PC-3 (cell line): ENCODE results near the gene GPC6. TPM values are rescaled to one million over a fixed set of nuclear protein-coding genes. Genes with fewer than 3 reads are reported as not detected.

ENCODE experiments used
- ATAC-seq: fragments of 200-7000 bp; cut with Tn5 transposase; 2 replicates; pipeline ENCODE4 v1.9.1; 2020; ENCODE audit warnings: mild to moderate bottlenecking, moderate library complexity
- BruUV-seq: library from RNA; stranded (reverse); fragments of 400-500 nt; replicated peaks from 2 replicates; lab custom pipeline; 2021; lab: Mats Ljungman, UMichigan
- CTCF ChIA-PET: fragments of 300-600 bp; sonication (Branson Sonifier 250); formaldehyde crosslinking; loops from one replicate; lab custom pipeline; 2022; ENCODE audit warnings: antibody characterized with exemption; lab: Charles Lee
- POLR2A ChIA-PET: fragments of 300-600 bp; sonication (Branson Sonifier 250); formaldehyde crosslinking; loops from one replicate; lab custom pipeline; 2022; ENCODE audit warnings: antibody characterized with exemption; ENCODE audit not compliant: unreplicated experiment; lab: Charles Lee
- DNase-seq: peaks from one replicate; pipeline ENCODE4 v3.0.0-alpha.2; 2015
- H2AFZ ChIP-seq: fragments of 300-600 bp; sonication (generic); 2 replicates; pipeline ENCODE4 v1.6.0; 2016; ENCODE audit warnings: antibody characterized with exemption, low read length
- H3F3A ChIP-seq: fragments of 300-600 bp; sonication (generic); one replicate; pipeline ENCODE4 v1.6.0; 2017; ENCODE audit warnings: antibody characterized with exemption, low read length, control low read depth, mild to moderate bottlenecking; ENCODE audit not compliant: unreplicated experiment
- H3K27ac ChIP-seq: fragments of 300-600 bp; sonication (generic); 2 replicates; pipeline ENCODE4 v1.5.1; 2016; ENCODE audit warnings: mild to moderate bottlenecking, low read length
- H3K27me3 ChIP-seq: fragments of 300-600 bp; sonication (generic); 2 replicates; pipeline ENCODE4 v1.6.1; 2016; ENCODE audit warnings: low read length, mixed read lengths
- H3K36me3 ChIP-seq: fragments of 300-600 bp; sonication (generic); 2 replicates; pipeline ENCODE4 v1.6.1; 2016; ENCODE audit warnings: low read depth, mixed run types, low read length, mixed read lengths
- H3K4me1 ChIP-seq: fragments of 300-600 bp; sonication (generic); 2 replicates; pipeline ENCODE4 v1.5.1; 2016; ENCODE audit warnings: low read length; ENCODE audit not compliant: insufficient read depth
- H3K4me2 ChIP-seq: fragments of 300-600 bp; sonication (generic); 2 replicates; pipeline ENCODE4 v1.6.0; 2016; ENCODE audit warnings: low read length
- H3K4me3 ChIP-seq: fragments of 300-600 bp; sonication (generic); 2 replicates; pipeline ENCODE4 v1.5.1; 2016; ENCODE audit warnings: mild to moderate bottlenecking, low read length, mixed read lengths
- H3K79me2 ChIP-seq: fragments of 300-600 bp; sonication (generic); 2 replicates; pipeline ENCODE4 v1.6.1; 2017; ENCODE audit warnings: low read length, mixed read lengths
- H3K9ac ChIP-seq: fragments of 300-600 bp; sonication (generic); 2 replicates; pipeline ENCODE4 v1.6.0; 2016; ENCODE audit warnings: mild to moderate bottlenecking, low read length
- H3K9me2 ChIP-seq: fragments of 300-600 bp; sonication (generic); replicated peaks from 2 replicates; pipeline ENCODE4 v1.6.1; 2016; ENCODE audit warnings: mixed run types, low read length, mixed read lengths
- H3K9me3 ChIP-seq: fragments of 300-600 bp; sonication (generic); 2 replicates; pipeline ENCODE4 v1.6.1; 2016; ENCODE audit warnings: low read length, mixed read lengths
- H4K20me1 ChIP-seq: fragments of 300-600 bp; sonication (generic); 2 replicates; pipeline ENCODE4 v1.6.1; 2016; ENCODE audit warnings: low read length, mixed read lengths
- EZH2 ChIP-seq: fragments of 300-600 bp; sonication (generic); IDR thresholded peaks from one replicate; pipeline ENCODE4 v1.6.1; 2017; ENCODE audit warnings: antibody characterized with exemption, mild to moderate bottlenecking, low read length; ENCODE audit not compliant: unreplicated experiment
- EZH2phosphoT487 ChIP-seq: fragments of 300-600 bp; sonication (generic); IDR thresholded peaks from 2 replicates; pipeline ENCODE4 v1.6.1; 2018; ENCODE audit warnings: mild to moderate bottlenecking, antibody characterized with exemption, low read length, borderline replicate concordance
- intact Hi-C: fragments of 100-400 bp; cut with micrococcal nuclease; formaldehyde crosslinking; loops from 2 replicates; pipeline ENCODE4 v1.9.0; 2023
- total RNA-seq: library from RNA; depleted of rRNA; stranded (reverse); fragments of >200 nt; gene quantifications from 2 replicates; pipeline ENCODE4 v1.2.3, GENCODE V29; 2014
- TF ChIP-seq, protein P1 (sequence below): fragments of 300-600 bp; sonication (generic); conservative IDR thresholded peaks from 2 replicates; pipeline ENCODE4 v1.5.1; 2017; ENCODE audit warnings: antibody characterized with exemption, low read depth, mild to moderate bottlenecking, low read length

GPC6 gene
- total RNA-seq, 1 experiment from 2014 or later = 3.5 TPM

DNA sequence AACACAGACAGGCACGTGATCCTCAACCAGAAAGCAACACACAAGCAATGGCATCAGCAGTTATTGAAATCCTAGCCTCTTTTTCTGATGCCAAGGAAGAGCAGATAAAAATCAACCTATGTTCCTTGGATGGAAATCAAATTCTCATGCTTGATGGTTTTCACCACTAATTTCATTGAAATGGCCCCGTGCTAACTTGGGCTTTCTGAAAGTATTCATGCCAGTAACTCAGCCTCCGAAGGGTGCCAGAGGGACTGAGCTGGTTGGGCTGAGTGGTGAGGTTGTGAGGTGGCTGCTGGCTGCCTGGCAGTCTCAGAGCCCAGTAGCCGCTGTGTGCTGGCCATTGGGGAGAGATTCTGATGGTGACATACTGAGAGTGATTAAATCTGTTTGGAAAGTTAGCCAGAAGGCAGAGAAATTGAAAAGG is 943.6 kb downstream of the GPC6 start:
- no peak overlapping the region for H3K27ac ChIP-seq
- H3K4me1 ChIP-seq = no peaks in the 10 kb centered on the region
- DNase-seq = no peak
- H4K20me1 ChIP-seq = no peaks in the 10 kb centered on the region
- no TSS peak for BruUV-seq
- ChIA-PET CTCF (no interaction called here), POLR2A (no interaction called here)
- no peak for TF ChIP-seq EZH2phosphoT487
- no peak overlapping the region for H3K9ac ChIP-seq
- H3K27me3 ChIP-seq = no peaks in the 10 kb centered on the region
- intact Hi-C loops = loop anchor here (5.0 kb wide), 1 partner anchor 192 kb away; no protein-coding TSS in a partner anchor
- no peak overlapping the region for H2AFZ ChIP-seq
- H3K4me2 ChIP-seq = no peak overlapping the region
- H3K79me2 ChIP-seq = no peaks in the 10 kb centered on the region
- H3K36me3 ChIP-seq = no peaks in the 10 kb centered on the region
- H3F3A ChIP-seq = no peaks in the 10 kb centered on the region
- no peak overlapping the region for H3K4me3 ChIP-seq
- ATAC-seq = no peak
- H3K9me2 ChIP-seq = no peaks in the 10 kb centered on the region
- no peaks in the 10 kb centered on the region for H3K9me3 ChIP-seq

DNA sequence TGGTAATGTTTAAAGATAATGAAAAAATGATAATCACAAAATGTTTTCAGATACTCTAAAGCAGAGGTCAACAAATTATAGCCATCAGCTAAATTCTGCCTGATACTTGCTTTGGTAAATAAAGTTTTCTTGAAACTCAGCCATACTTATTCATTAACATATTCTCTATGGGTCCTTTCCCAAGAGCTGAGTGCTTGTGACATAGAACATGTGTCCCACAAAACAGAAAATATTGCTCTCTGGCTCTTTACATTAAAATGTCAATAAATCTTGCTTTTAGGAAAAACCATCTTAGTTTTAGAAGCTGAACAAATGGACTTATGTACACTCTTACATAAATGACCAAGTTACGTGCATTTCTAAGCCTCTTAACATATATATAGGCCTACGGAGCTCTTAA is 945.8 kb downstream of the GPC6 start:
- no peak for ATAC-seq

DNA sequence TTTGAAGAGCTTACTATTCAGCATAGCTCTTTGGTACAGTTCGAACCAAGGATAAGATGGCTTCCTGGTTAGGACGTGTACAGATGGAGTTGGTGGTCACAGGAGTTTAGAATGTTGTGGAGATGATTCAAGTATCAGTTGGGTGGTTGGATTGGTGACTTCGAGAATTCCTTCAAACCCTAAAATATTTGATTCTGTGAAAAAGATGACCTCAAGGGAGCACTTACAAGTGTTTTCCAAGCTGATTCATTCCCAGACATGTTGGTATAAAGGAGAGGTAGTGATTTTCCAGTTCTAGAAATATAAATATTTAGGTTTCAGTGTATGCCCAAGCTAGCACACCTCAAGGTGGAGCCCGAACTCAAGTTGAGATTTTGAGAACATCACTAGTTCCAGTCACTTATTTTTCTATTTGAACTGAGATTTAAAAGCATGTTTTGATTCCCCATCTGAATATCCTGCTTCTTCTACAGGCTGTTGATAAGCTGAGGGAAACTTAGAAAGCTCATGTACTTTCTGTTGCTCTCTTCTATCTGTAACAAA is 946.8 kb downstream of the GPC6 start:
- H3F3A ChIP-seq = no peaks in the 10 kb centered on the region
- no TSS peak for BruUV-seq

More for the DNA sequence above, 945.8 kb downstream of the GPC6 start:
- H3K27me3 ChIP-seq = no peaks in the 10 kb centered on the region
- H3K4me3 ChIP-seq = no peak overlapping the region
- no peaks in the 10 kb centered on the region for H3K9me2 ChIP-seq
- ChIA-PET CTCF (no interaction called here), POLR2A (no interaction called here)
- no TSS peak for BruUV-seq
- no peaks in the 10 kb centered on the region for H3K79me2 ChIP-seq
- no peaks in the 10 kb centered on the region for H4K20me1 ChIP-seq
- intact Hi-C loops = loop anchor here (5.0 kb wide), 1 partner anchor 190 kb away; no protein-coding TSS in a partner anchor
- no peak overlapping the region for H3K27ac ChIP-seq
- H3K9ac ChIP-seq = no peak overlapping the region
- no peak for TF ChIP-seq EZH2
- no peak for TF ChIP-seq EZH2phosphoT487
- TF ChIP-seq, protein P1, sequence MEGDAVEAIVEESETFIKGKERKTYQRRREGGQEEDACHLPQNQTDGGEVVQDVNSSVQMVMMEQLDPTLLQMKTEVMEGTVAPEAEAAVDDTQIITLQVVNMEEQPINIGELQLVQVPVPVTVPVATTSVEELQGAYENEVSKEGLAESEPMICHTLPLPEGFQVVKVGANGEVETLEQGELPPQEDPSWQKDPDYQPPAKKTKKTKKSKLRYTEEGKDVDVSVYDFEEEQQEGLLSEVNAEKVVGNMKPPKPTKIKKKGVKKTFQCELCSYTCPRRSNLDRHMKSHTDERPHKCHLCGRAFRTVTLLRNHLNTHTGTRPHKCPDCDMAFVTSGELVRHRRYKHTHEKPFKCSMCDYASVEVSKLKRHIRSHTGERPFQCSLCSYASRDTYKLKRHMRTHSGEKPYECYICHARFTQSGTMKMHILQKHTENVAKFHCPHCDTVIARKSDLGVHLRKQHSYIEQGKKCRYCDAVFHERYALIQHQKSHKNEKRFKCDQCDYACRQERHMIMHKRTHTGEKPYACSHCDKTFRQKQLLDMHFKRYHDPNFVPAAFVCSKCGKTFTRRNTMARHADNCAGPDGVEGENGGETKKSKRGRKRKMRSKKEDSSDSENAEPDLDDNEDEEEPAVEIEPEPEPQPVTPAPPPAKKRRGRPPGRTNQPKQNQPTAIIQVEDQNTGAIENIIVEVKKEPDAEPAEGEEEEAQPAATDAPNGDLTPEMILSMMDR = no peak
- no peak overlapping the region for H2AFZ ChIP-seq
- no peak for DNase-seq
- no peaks in the 10 kb centered on the region for H3K36me3 ChIP-seq
- H3K4me2 ChIP-seq = no peak overlapping the region
- no peaks in the 10 kb centered on the region for H3F3A ChIP-seq
- no peaks in the 10 kb centered on the region for H3K4me1 ChIP-seq
- no peaks in the 10 kb centered on the region for H3K9me3 ChIP-seq

More for the DNA sequence above, 946.8 kb downstream of the GPC6 start:
- intact Hi-C loops = loop anchor here (5.0 kb wide), 1 partner anchor 189 kb away; no protein-coding TSS in a partner anchor
- no peak overlapping the region for H3K27ac ChIP-seq
- no peak overlapping the region for H3K9ac ChIP-seq
- no peaks in the 10 kb centered on the region for H4K20me1 ChIP-seq
- ChIA-PET CTCF (no interaction called here), POLR2A (no interaction called here)
- TF ChIP-seq, protein P1 = no peak
- TF ChIP-seq EZH2phosphoT487 (no peak), EZH2 (no peak)
- H3K4me3 ChIP-seq = no peak overlapping the region
- H3K4me2 ChIP-seq = no peak overlapping the region
- no peaks in the 10 kb centered on the region for H3K9me2 ChIP-seq
- no peaks in the 10 kb centered on the region for H3K36me3 ChIP-seq
- H3K79me2 ChIP-seq = no peaks in the 10 kb centered on the region
- H2AFZ ChIP-seq = no peak overlapping the region
- DNase-seq (no peak), ATAC-seq (no peak)
- H3K9me3 ChIP-seq = no peaks in the 10 kb centered on the region
- H3K4me1 ChIP-seq = no peaks in the 10 kb centered on the region
- H3K27me3 ChIP-seq = no peaks in the 10 kb centered on the region
